Large intestine (tissue), 3 donors: Measurements from ENCODE around the gene MTG1. TPM values are rescaled to one million over a fixed set of nuclear protein-coding genes. Genes with fewer than 3 reads are reported as not detected.

Source experiments
- DNase-seq, 2 donors: peaks; one replicate each; pipeline versions ENCODE4 v3.0.0 to v3.0.0-alpha.2; 2013
- H3K27ac ChIP-seq: one replicate; pipeline ENCODE4 v1.5.1; 2013; ENCODE audit warnings: low read length
- H3K27me3 ChIP-seq: 2 replicates; pipeline ENCODE4 v1.6.1; 2013; ENCODE audit warnings: low read length; ENCODE audit not compliant: control insufficient read depth, insufficient read depth
- H3K36me3 ChIP-seq: 2 replicates; pipeline ENCODE4 v1.6.1; 2013; ENCODE audit warnings: low read length; ENCODE audit not compliant: control insufficient read depth, insufficient read depth
- H3K4me1 ChIP-seq: one replicate; pipeline ENCODE4 v1.6.1; 2013; ENCODE audit warnings: low read length; ENCODE audit not compliant: control insufficient read depth, insufficient read depth
- H3K4me3 ChIP-seq: one replicate; pipeline ENCODE4 v1.5.1; 2013; ENCODE audit warnings: low read length
- H3K9me3 ChIP-seq: one replicate; pipeline ENCODE4 v1.6.1; 2013; ENCODE audit warnings: mild to moderate bottlenecking, low read depth, low read length, moderate library complexity; ENCODE audit not compliant: control insufficient read depth
- WGBS: methylation state at CpG from one replicate; pipeline ENCODE4 v1.1.5; 2013; ENCODE audit warnings: low lambda C conversion rate; ENCODE audit not compliant: insufficient coverage; 5-methylcytosine and 5-hydroxymethylcytosine counted together
- polyA plus RNA-seq: library from polyadenylated mRNA; unstranded; fragments of 120-200 nt; gene quantifications from one replicate; pipeline ENCODE4 v1.2.1, GENCODE V29; 2013

The MTG1 gene
- polyA plus RNA-seq, 1 donor, result 67.5 TPM

- Histone ChIP-seq H3K4me3 (no peak overlapping the region), H3K27ac (peak overlapping the region; percentile 42), H3K4me1 (peaks cover 38% of the 10 kb centered on the region), H3K9me3 (peaks cover 10% of the 10 kb centered on the region), H3K27me3 (no peaks in the 10 kb centered on the region), H3K36me3 (peaks cover 36% of the 10 kb centered on the region)
- 80% methylated on average over 1 of the region's 41 CpGs for WGBS
- no peak for DNase-seq
Measured at GRCh38 chr10:133358162-133358924, 35.6 kb upstream of the MTG1 start.

GRCh38 chr10:133358925-133359310 lies 35.0 kb upstream of the MTG1 start:
- no peak overlapping the region for H3K4me3 ChIP-seq
- H3K27ac ChIP-seq, result peak overlapping the region; percentile 64
- no peaks in the 10 kb centered on the region for H3K27me3 ChIP-seq
- H3K36me3 ChIP-seq, result peaks cover 36% of the 10 kb centered on the region
- H3K9me3 ChIP-seq, result peaks cover 10% of the 10 kb centered on the region
- WGBS, result no CpG with 5 or more reads among the region's 11 CpGs
- peaks cover 38% of the 10 kb centered on the region for H3K4me1 ChIP-seq
- no peak for DNase-seq

GRCh38 chr10:133359554-133359971 lies 34.4 kb upstream of the MTG1 start:
- peaks cover 38% of the 10 kb centered on the region for H3K4me1 ChIP-seq
- DNase-seq, result peak; percentile 95 to 97
- H3K4me3 ChIP-seq, result no peak overlapping the region
- WGBS, result no CpG with 5 or more reads among the region's 6 CpGs
- H3K27ac ChIP-seq, result peak overlapping the region; percentile 64
- H3K36me3 ChIP-seq, result peaks cover 41% of the 10 kb centered on the region
- H3K27me3 ChIP-seq, result no peaks in the 10 kb centered on the region
- peaks cover 10% of the 10 kb centered on the region for H3K9me3 ChIP-seq

GRCh38 chr10:133359972-133360610 lies 33.9 kb upstream of the MTG1 start:
- WGBS, result no CpG with 5 or more reads among the region's 17 CpGs
- Histone ChIP-seq H3K27me3 (no peaks in the 10 kb centered on the region), H3K9me3 (peaks cover 10% of the 10 kb centered on the region), H3K36me3 (peaks cover 42% of the 10 kb centered on the region), H3K27ac (peak overlapping the region; percentile 62), H3K4me3 (no peak overlapping the region), H3K4me1 (peaks cover 37% of the 10 kb centered on the region)
- no peak for DNase-seq

- H3K36me3 ChIP-seq, result peaks cover 42% of the 10 kb centered on the region
- peaks cover 10% of the 10 kb centered on the region for H3K9me3 ChIP-seq
- DNase-seq, result no peak
- H3K27me3 ChIP-seq, result no peaks in the 10 kb centered on the region
- peaks cover 28% of the 10 kb centered on the region for H3K4me1 ChIP-seq
- no CpG with 5 or more reads among the region's 5 CpGs for WGBS
- H3K4me3 ChIP-seq, result no peak overlapping the region
- H3K27ac ChIP-seq, result no peak overlapping the region
Measured at GRCh38 chr10:133361227-133361626, 32.7 kb upstream of the MTG1 start.

GRCh38 chr10:133361773-133362441 lies 32.0 kb upstream of the MTG1 start:
- H3K4me3 ChIP-seq, result no peak overlapping the region
- no peak for DNase-seq
- 50% methylated on average over 2 of the region's 18 CpGs for WGBS
- H3K27ac ChIP-seq, result no peak overlapping the region
- H3K36me3 ChIP-seq, result peaks cover 47% of the 10 kb centered on the region
- peaks cover 10% of the 10 kb centered on the region for H3K9me3 ChIP-seq
- no peaks in the 10 kb centered on the region for H3K27me3 ChIP-seq
- H3K4me1 ChIP-seq, result peaks cover 21% of the 10 kb centered on the region

- Histone ChIP-seq H3K9me3 (peaks cover 10% of the 10 kb centered on the region), H3K4me1 (peaks cover 21% of the 10 kb centered on the region), H3K36me3 (peaks cover 49% of the 10 kb centered on the region), H3K4me3 (no peak overlapping the region), H3K27me3 (no peaks in the 10 kb centered on the region), H3K27ac (no peak overlapping the region)
- DNase-seq, result no peak
- WGBS, result no CpG with 5 or more reads among the region's 13 CpGs
Measured at GRCh38 chr10:133362846-133363245, 31.1 kb upstream of the MTG1 start.

- Histone ChIP-seq H3K27ac (no peak overlapping the region), H3K4me3 (no peak overlapping the region), H3K36me3 (peaks cover 67% of the 10 kb centered on the region), H3K4me1 (peaks cover 10% of the 10 kb centered on the region), H3K27me3 (no peaks in the 10 kb centered on the region), H3K9me3 (no peaks in the 10 kb centered on the region)
- DNase-seq, result no peak
- WGBS, result no CpG with 5 or more reads among the region's 29 CpGs
Measured at GRCh38 chr10:133364645-133365431, 29.1 kb upstream of the MTG1 start.

GRCh38 chr10:133365461-133366129 lies 28.4 kb upstream of the MTG1 start:
- Histone ChIP-seq H3K9me3 (no peaks in the 10 kb centered on the region), H3K4me1 (peaks cover 3% of the 10 kb centered on the region), H3K36me3 (peaks cover 74% of the 10 kb centered on the region), H3K27ac (no peak overlapping the region), H3K27me3 (no peaks in the 10 kb centered on the region), H3K4me3 (no peak overlapping the region)
- DNase-seq, result no peak
- no CpG with 5 or more reads among the region's 13 CpGs for WGBS
